Progenitor cell of endocrine pancreas (in vitro differentiated cells): ENCODE results near the gene ANAPC4. TPM values are rescaled to one million over a fixed set of nuclear protein-coding genes. Genes with fewer than 3 reads are reported as not detected.

Source experiments
- DNase-seq: peaks from one replicate; pipeline ENCODE4 v3.0.0; 2021; ENCODE audit warnings: low spot score; ENCODE audit not compliant: unreplicated experiment
- H3K27ac Mint-ChIP-seq: 2 replicates; pipeline ENCODE4 v1.8.0; 2021; ENCODE audit warnings: mild to moderate bottlenecking, moderate library complexity, mixed read lengths
- H3K27me3 Mint-ChIP-seq: 2 replicates; pipeline ENCODE4 v1.8.0; 2021; ENCODE audit warnings: mixed read lengths
- H3K36me3 Mint-ChIP-seq: 2 replicates; pipeline ENCODE4 v1.8.0; 2022; ENCODE audit warnings: mixed read lengths; ENCODE audit not compliant: insufficient read depth
- H3K4me1 Mint-ChIP-seq: 2 replicates; pipeline ENCODE4 v1.8.0; 2021; ENCODE audit warnings: low read depth, mixed read lengths
- H3K4me3 Mint-ChIP-seq: 2 replicates; pipeline ENCODE4 v1.8.0; 2021; ENCODE audit warnings: low read depth, mild to moderate bottlenecking, moderate library complexity, mixed read lengths
- H3K9me3 Mint-ChIP-seq: 2 replicates; pipeline ENCODE4 v1.8.0; 2021; ENCODE audit warnings: low read depth, mixed read lengths
- CTCF ChIP-seq: fragments of 200-600 bp; sonication (generic); IDR thresholded peaks from one replicate; pipeline ENCODE4 v1.5.0; 2021; ENCODE audit warnings: antibody characterized with exemption, mild to moderate bottlenecking; ENCODE audit not compliant: unreplicated experiment
- total RNA-seq: library from RNA; stranded (reverse); gene quantifications from 2 replicates; pipeline ENCODE4 v1.2.1, GENCODE V29; 2021

Gene ANAPC4
- total RNA-seq, 1 donor from 2014 or later, result 39.5 TPM

DNA sequence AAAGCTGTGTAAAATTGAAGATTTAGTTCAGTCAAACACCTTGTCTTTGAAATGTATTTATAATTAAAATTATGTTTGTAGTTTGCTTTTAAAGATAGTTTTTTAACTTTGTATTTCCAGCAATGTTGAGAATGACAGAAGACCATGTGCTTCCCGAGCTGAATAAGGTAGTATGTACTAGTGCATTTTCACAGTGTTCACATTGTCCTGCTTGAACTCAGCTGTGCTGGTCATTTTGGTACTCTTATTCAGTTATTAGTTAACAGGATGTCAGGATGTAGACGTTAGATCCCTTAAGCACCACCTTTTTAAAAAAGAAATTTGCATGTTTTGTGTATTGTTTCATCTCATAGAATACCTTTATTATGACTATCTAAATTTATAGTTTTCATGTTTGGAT, 28.4 kb downstream of the ANAPC4 start:
- H3K36me3 Mint-ChIP-seq, result peaks cover 12% of the 10 kb centered on the region
- H3K4me1 Mint-ChIP-seq, result peaks cover 5% of the 10 kb centered on the region

GRCh38 chr4:25406081-25406692, 29.1 kb downstream of the ANAPC4 start:
- Mint-ChIP-seq H3K27ac (no peak overlapping the region), H3K36me3 (peaks cover 18% of the 10 kb centered on the region), H3K27me3 (no peaks in the 10 kb centered on the region), H3K4me3 (no peak overlapping the region), H3K9me3 (no peaks in the 10 kb centered on the region), H3K4me1 (no peaks in the 10 kb centered on the region)
- no peak for DNase-seq
- no peak for TF ChIP-seq CTCF

More for the DNA sequence above, 28.4 kb downstream of the ANAPC4 start:
- H3K27me3 Mint-ChIP-seq, result no peaks in the 10 kb centered on the region
- H3K9me3 Mint-ChIP-seq, result no peaks in the 10 kb centered on the region
- TF ChIP-seq CTCF, result no peak
- H3K27ac Mint-ChIP-seq, result no peak overlapping the region
- H3K4me3 Mint-ChIP-seq, result no peak overlapping the region
- no peak for DNase-seq

GRCh38 chr4:25410820-25411529, 33.9 kb downstream of the ANAPC4 start:
- no peak for DNase-seq
- Mint-ChIP-seq H3K9me3 (no peaks in the 10 kb centered on the region), H3K36me3 (peaks cover 22% of the 10 kb centered on the region), H3K27me3 (no peaks in the 10 kb centered on the region), H3K4me1 (peaks cover 6% of the 10 kb centered on the region), H3K4me3 (no peak overlapping the region), H3K27ac (no peak overlapping the region)
- TF ChIP-seq CTCF, result no peak

GRCh38 chr4:25413261-25413660, 36.2 kb downstream of the ANAPC4 start:
- no peaks in the 10 kb centered on the region for H3K9me3 Mint-ChIP-seq
- TF ChIP-seq CTCF, result no peak
- H3K4me1 Mint-ChIP-seq, result peaks cover 6% of the 10 kb centered on the region
- no peak overlapping the region for H3K27ac Mint-ChIP-seq
- peaks cover 23% of the 10 kb centered on the region for H3K36me3 Mint-ChIP-seq
- no peak overlapping the region for H3K4me3 Mint-ChIP-seq
- DNase-seq, result no peak
- no peaks in the 10 kb centered on the region for H3K27me3 Mint-ChIP-seq

DNA sequence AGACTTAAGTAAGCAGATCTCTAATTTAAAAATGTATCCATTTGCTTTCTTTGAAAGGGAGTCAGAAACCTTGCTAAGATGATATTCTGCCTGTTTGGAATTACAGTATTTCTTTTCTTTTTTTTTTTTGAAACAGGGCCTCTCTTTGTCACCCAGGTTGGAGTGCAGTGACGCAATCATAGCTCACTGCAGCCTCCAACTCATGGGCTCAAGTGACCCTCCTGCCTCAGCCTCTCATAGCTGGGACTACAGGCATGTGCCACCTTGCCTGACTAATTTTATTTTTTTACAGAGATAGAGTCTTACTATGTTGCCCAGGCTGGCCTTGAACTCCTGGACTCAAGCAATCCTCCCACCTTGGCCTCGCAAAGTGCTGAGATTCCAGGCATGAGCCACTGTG, 40.0 kb downstream of the ANAPC4 start:
- TF ChIP-seq CTCF, result no peak
- Mint-ChIP-seq H3K27ac (no peak overlapping the region), H3K9me3 (no peaks in the 10 kb centered on the region), H3K27me3 (no peaks in the 10 kb centered on the region), H3K4me1 (peaks cover 16% of the 10 kb centered on the region), H3K4me3 (no peak overlapping the region), H3K36me3 (peaks cover 10% of the 10 kb centered on the region)
- DNase-seq, result no peak
